H1 (cell line): ENCODE results near the gene CROCC. TPM values are rescaled to one million over a fixed set of nuclear protein-coding genes. Genes with fewer than 3 reads are reported as not detected.

ENCODE experiments used
- CTCF ChIA-PET: fragments of 300-600 bp; sonication (Branson Sonifier 250); formaldehyde crosslinking; loops from one replicate; lab custom pipeline; 2021; ENCODE audit not compliant: partially characterized antibody; lab: Charles Lee
- POLR2A ChIA-PET: fragments of 300-600 bp; sonication (Branson Sonifier 250); formaldehyde crosslinking; loops from one replicate; lab custom pipeline; 2021; ENCODE audit warnings: inconsistent platforms; ENCODE audit not compliant: partially characterized antibody; lab: Charles Lee
- DNase-seq, 2 experiments: peaks; one replicate each; pipeline versions ENCODE4 v3.0.0 to v3.0.0-alpha.2; 2010 to 2022; ENCODE audit warnings: low spot score in 2 of 2, low read depth in 1 of 2, mixed read lengths in 1 of 2
- FAIRE-seq: peaks from 2 replicates; lab custom pipeline; 2011; peaks lifted over from hg19 to GRCh38; lab: Jason Lieb, UNC
- H2AFZ ChIP-seq: 2 replicates; pipeline ENCODE4 v1.8.1; 2012; ENCODE audit warnings: low read length, inconsistent platforms
- H2AK5ac ChIP-seq: 2 replicates; pipeline ENCODE4 v1.6.1; 2013; ENCODE audit warnings: low read depth, low read length
- H2BK120ac ChIP-seq: replicated peaks from 2 replicates; pipeline ENCODE3; 2013; ENCODE audit warnings: low read depth, low read length, inconsistent platforms
- H2BK12ac ChIP-seq: 2 replicates; pipeline ENCODE4 v1.6.1; 2013; ENCODE audit warnings: low read depth, low read length
- H2BK15ac ChIP-seq: 2 replicates; pipeline ENCODE4 v1.6.1; 2013; ENCODE audit warnings: low read length
- H2BK20ac ChIP-seq: 2 replicates; pipeline ENCODE4 v1.6.1; 2013; ENCODE audit warnings: low read length
- H2BK5ac ChIP-seq: 2 replicates; pipeline ENCODE4 v1.6.1; 2013; ENCODE audit warnings: low read depth, low read length
- H3K14ac ChIP-seq: 2 replicates; pipeline ENCODE4 v1.6.1; 2013; ENCODE audit warnings: inconsistent platforms; ENCODE audit not compliant: insufficient read length
- H3K18ac ChIP-seq: 2 replicates; pipeline ENCODE4 v1.6.1; 2013; ENCODE audit warnings: low read length; ENCODE audit errors: extremely low read depth
- H3K23ac ChIP-seq: 2 replicates; pipeline ENCODE4 v1.6.1; 2013; ENCODE audit warnings: inconsistent platforms; ENCODE audit not compliant: insufficient read length
- H3K23me2 ChIP-seq: 2 replicates; pipeline ENCODE4 v1.6.1; 2013; ENCODE audit warnings: low read depth, low read length
- H3K27ac ChIP-seq: 2 replicates; pipeline ENCODE4 v1.6.1; 2011; ENCODE audit warnings: low read depth, low read length, inconsistent platforms
- H3K27me3 ChIP-seq, 4 experiments: replicated peaks in 1 of 4; 1 replicate in 1 of 4; 2 replicates in 3 of 4; pipeline versions ENCODE4 v1.6.1 to v1.8.1; 2011 to 2013; ENCODE audit warnings: low read length in 3 of 4, mild to moderate bottlenecking in 3 of 4, inconsistent platforms in 2 of 4, mixed read lengths in 2 of 4, moderate library complexity in 1 of 4; ENCODE audit not compliant: control insufficient read depth in 3 of 4, insufficient read depth in 3 of 4; ENCODE audit errors: extremely low read depth in 1 of 4
- H3K36me3 ChIP-seq, 4 experiments: 2 replicates each; pipeline versions ENCODE4 v1.6.1 to v1.8.1; 2011 to 2013; ENCODE audit warnings: mild to moderate bottlenecking in 4 of 4, low read length in 3 of 4, moderate library complexity in 2 of 4, control low read depth in 1 of 4, inconsistent platforms in 1 of 4; ENCODE audit not compliant: insufficient read depth in 4 of 4, control insufficient read depth in 2 of 4
- H3K4ac ChIP-seq: replicated peaks from 2 replicates; pipeline ENCODE3; 2013; ENCODE audit warnings: low read length, low read depth, mixed read lengths, inconsistent platforms; ENCODE audit not compliant: insufficient read length
- H3K4me1 ChIP-seq, 4 experiments: replicated peaks in 1 of 4; 1 replicate in 1 of 4; 2 replicates in 3 of 4; pipeline versions ENCODE4 v1.6.1 to v1.8.1; 2011 to 2013; ENCODE audit warnings: low read length in 3 of 4, inconsistent platforms in 2 of 4, mixed read lengths in 1 of 4; ENCODE audit not compliant: insufficient read depth in 4 of 4, control insufficient read depth in 3 of 4
- H3K4me2 ChIP-seq, 2 experiments: 2 replicates each; pipeline versions ENCODE4 v1.6.1 to v1.8.1; 2011 to 2013; ENCODE audit warnings: low read depth in 2 of 2, low read length in 2 of 2, control low read depth in 1 of 2, inconsistent platforms in 1 of 2, mild to moderate bottlenecking in 1 of 2; ENCODE audit not compliant: insufficient read depth in 1 of 2
- H3K4me3 ChIP-seq, 4 experiments: fragments of 200-600, 300-600 bp in 1 of 4; sonication (generic), shearing (Covaris generic), sonication (Bioruptor Twin) in 1 of 4; 2 replicates each; pipeline versions ENCODE4 v1.5.1 to v1.8.1; 2011 to 2016; ENCODE audit warnings: low read length in 4 of 4, low read depth in 3 of 4, control low read depth in 2 of 4, inconsistent platforms in 2 of 4, mild to moderate bottlenecking in 2 of 4, mixed read lengths in 1 of 4, moderate library complexity in 1 of 4; ENCODE audit not compliant: insufficient read depth in 2 of 4; ENCODE audit errors: extremely low read depth in 1 of 4
- H3K56ac ChIP-seq: replicated peaks from 2 replicates; pipeline ENCODE3; 2013; ENCODE audit warnings: low read depth, mild to moderate bottlenecking, mixed read lengths, low read length, inconsistent platforms; ENCODE audit not compliant: insufficient read length
- H3K79me1 ChIP-seq: 2 replicates; pipeline ENCODE4 v1.6.1; 2013; ENCODE audit warnings: low read depth, low read length, control low read depth
- H3K79me2 ChIP-seq, 2 experiments: 2 replicates each; pipeline versions ENCODE4 v1.6.1 to v1.8.1; 2012 to 2013; ENCODE audit warnings: low read length in 2 of 2, mild to moderate bottlenecking in 2 of 2, inconsistent platforms in 1 of 2; ENCODE audit not compliant: insufficient read depth in 2 of 2, control insufficient read depth in 1 of 2
- H3K9ac ChIP-seq, 4 experiments: replicated peaks in 1 of 4; 1 replicate in 1 of 4; 2 replicates in 3 of 4; pipeline versions ENCODE4 v1.6.1 to v1.8.1; 2011 to 2013; ENCODE audit warnings: low read depth in 3 of 4, low read length in 3 of 4, control low read depth in 2 of 4, mild to moderate bottlenecking in 2 of 4, moderate library complexity in 2 of 4, inconsistent platforms in 1 of 4; ENCODE audit errors: extremely low read depth in 1 of 4
- H3K9me3 ChIP-seq, 2 experiments: 2 replicates each; pipeline versions ENCODE4 v1.6.1 to v1.8.1; 2012 to 2013; ENCODE audit warnings: mild to moderate bottlenecking in 2 of 2, moderate library complexity in 2 of 2, control low read depth in 1 of 2, inconsistent platforms in 1 of 2, low read depth in 1 of 2, low read length in 1 of 2, mixed read lengths in 1 of 2; ENCODE audit not compliant: insufficient read depth in 2 of 2
- H4K20me1 ChIP-seq, 2 experiments: replicated peaks in 1 of 2; 2 replicates each; pipeline versions ENCODE3 to v1.8.1; 2011 to 2013; ENCODE audit warnings: inconsistent platforms in 2 of 2, low read length in 2 of 2, mild to moderate bottlenecking in 1 of 2; ENCODE audit not compliant: insufficient read depth in 2 of 2, control insufficient read depth in 1 of 2
- H4K5ac ChIP-seq: 2 replicates; pipeline ENCODE4 v1.6.1; 2013; ENCODE audit warnings: low read length, low read depth, mixed read lengths, inconsistent platforms; ENCODE audit not compliant: insufficient read length
- H4K8ac ChIP-seq: 2 replicates; pipeline ENCODE4 v1.8.0; 2013; ENCODE audit warnings: mild to moderate bottlenecking, moderate library complexity, low read length, inconsistent platforms; ENCODE audit not compliant: insufficient read depth; ENCODE audit errors: extremely low read depth
- H4K91ac ChIP-seq: replicated peaks from 2 replicates; pipeline ENCODE3; 2013; ENCODE audit warnings: low read length, mixed read lengths, inconsistent platforms; ENCODE audit not compliant: insufficient read length
- KDM4A ChIP-seq: IDR thresholded peaks from one replicate; pipeline ENCODE4 v1.7.1; 2012; ENCODE audit warnings: low read depth, mild to moderate bottlenecking, moderate library complexity, low read length, inconsistent platforms; ENCODE audit not compliant: severe bottlenecking
- RXRA ChIP-seq: IDR thresholded peaks from 2 replicates; pipeline ENCODE4 v1.6.1; 2011; ENCODE audit warnings: low read depth, mild to moderate bottlenecking, low read length, moderate library complexity; ENCODE audit not compliant: insufficient read depth
- SIN3A ChIP-seq, 2 experiments: IDR thresholded peaks in 1 of 2; conservative IDR thresholded peaks in 1 of 2; 2 replicates each; pipeline ENCODE4 v1.6.1; 2011 to 2012; ENCODE audit warnings: low read length in 2 of 2, improper control_type of control experiment in 1 of 2, low read depth in 1 of 2, mild to moderate bottlenecking in 1 of 2
- TBP ChIP-seq: IDR thresholded peaks from 2 replicates; pipeline ENCODE4 v1.6.1; 2011; ENCODE audit warnings: low read depth, low read length, improper control_type of control experiment
- WGBS, 2 experiments: shearing (Covaris generic) in 1 of 2; methylation state at CpG; one replicate each; pipeline versions ENCODE4 v1.1.6 to v1.1.7; 2013 to 2015; ENCODE audit warnings: low lambda C conversion rate in 2 of 2, mixed read lengths in 2 of 2, inconsistent platforms in 1 of 2, low coverage in 1 of 2, missing lambda C conversion rate in 1 of 2; ENCODE audit not compliant: insufficient replicate concordance in 2 of 2, insufficient coverage in 1 of 2, insufficient read length in 1 of 2; ENCODE audit errors: extremely low coverage in 1 of 2, missing lambda C conversion rate in 1 of 2; 5-methylcytosine and 5-hydroxymethylcytosine counted together
- polyA plus RNA-seq, 7 experiments: library from polyadenylated mRNA; depleted of rRNA in 3 of 7; stranded (reverse) in 5 of 7; unstranded in 2 of 7; fragments of >200 nt in 5 of 7; fragments of 200-250 nt in 2 of 7; gene quantifications; 1 replicate in 5 of 7; 2 replicates in 1 of 7; 4 replicates in 1 of 7; pipeline versions ENCODE4 v1.2.1 to v1.2.3, GENCODE V29; 2011 to 2013; ENCODE audit warnings: missing spikeins in 2 of 7, mixed read lengths in 2 of 7
- total RNA-seq: library from RNA; stranded (reverse); fragmentation: NEBNext Ultra II Directional; extraction: Animal tissue kit (Norgen Biotek cat#: 25700); gene quantifications from 2 replicates; pipeline ENCODE4 v1.2.1, GENCODE V29; 2021

Gene CROCC
- total and polyA plus RNA-seq, 2 of the 8 experiments (the other 6 are each of a cell fraction or from before 2014, with no cell fraction given), result 12.1 to 39.5 TPM

- H3K27ac ChIP-seq, result no peak overlapping the region
- peak overlapping the region; percentile 7; the same call in 1 of the 2 replicates for H4K8ac ChIP-seq
- no peak overlapping the region for H3K4me3 ChIP-seq
- H3K36me3 ChIP-seq, result peaks cover 0 to 21% (median 14%) of the 10 kb centered on the region in 4 experiments; a peak in 7 of 8 replicates
- no peak overlapping the region for H3K14ac ChIP-seq
- H3K23me2 ChIP-seq, result peaks cover 3% of the 10 kb centered on the region; the same call in 1 of the 2 replicates
- FAIRE-seq, result no peak
- DNase-seq, result no peak
- peaks cover 0 to 4% of the 10 kb centered on the region in 2 experiments; a peak in 1 of 4 replicates for H3K79me2 ChIP-seq
- no peak for TF ChIP-seq KDM4A
- no peak for TF ChIP-seq SIN3A (conservative IDR thresholded peaks at IDR 0.05 in 1 of 2, IDR thresholded peaks at IDR 0.05 in 1 of 2; ENCODE audit: low read depth in 1 of 2, low read length in 2 of 2)
- TF ChIP-seq TBP, result no peak
- 0 out of 2 replicates have a peak, but pooled peaks have one; percentile 25 for TF ChIP-seq RXRA
- H2BK20ac ChIP-seq, result no peak overlapping the region
- H2BK120ac ChIP-seq, result no peak overlapping the region
- H4K20me1 ChIP-seq, result peaks cover 0 to 7% of the 10 kb centered on the region in 2 experiments
- no peak overlapping the region for H3K4ac ChIP-seq
- H2BK15ac ChIP-seq, result no peak overlapping the region
- H3K4me2 ChIP-seq, result peak overlapping the region in 1 of 2 experiments; percentile 42; a peak in 1 of 4 replicates
- no peak overlapping the region for H3K23ac ChIP-seq
- peaks cover 0 to 19% (median 9%) of the 10 kb centered on the region in 4 experiments; a peak in 6 of 7 replicates for H3K4me1 ChIP-seq
- H4K91ac ChIP-seq, result no peak overlapping the region
- H2AK5ac ChIP-seq, result no peak overlapping the region
- no peaks in the 10 kb centered on the region for H3K27me3 ChIP-seq
- no peak overlapping the region for H3K56ac ChIP-seq
- WGBS, 2 experiments, result 55% methylated on average over 6 of the region's 8 CpGs; no CpG with 5 or more reads in 1 of the 2 experiments
- no peak overlapping the region; the same call in 1 of the 2 replicates for H3K18ac ChIP-seq
- H3K79me1 ChIP-seq, result no peaks in the 10 kb centered on the region
- no peak overlapping the region for H4K5ac ChIP-seq
- no peak overlapping the region for H2AFZ ChIP-seq
- H3K9me3 ChIP-seq, result no peaks in the 10 kb centered on the region
- ChIA-PET CTCF (interaction anchor here (0.6 to 11.4 kb wide), 9 partner anchors 10 to 97 kb away, joined by 3 to 164 read pairs (median 4); no protein-coding TSS in a partner anchor), POLR2A (interaction anchor here (0.9 to 1.3 kb wide), 4 partner anchors 9 to 28 kb away, joined by 3 to 5 read pairs (median 3); partner anchors contain the start of gene MFAP2)
- no peak overlapping the region for H2BK12ac ChIP-seq
- no peak overlapping the region for H3K9ac ChIP-seq
- no peak overlapping the region for H2BK5ac ChIP-seq
These were observed 85.4 kb downstream of the CROCC start for GRCh38 chr1:17007121-17007520.
